PC-3 (cell line): ENCODE data around the gene ELOA. TPM values are rescaled to one million over a fixed set of nuclear protein-coding genes. Genes with fewer than 3 reads are reported as not detected.

Experiments used
- ATAC-seq: fragments of 200-7000 bp; cut with Tn5 transposase; 2 replicates; pipeline ENCODE4 v1.9.1; 2020; ENCODE audit warnings: mild to moderate bottlenecking, moderate library complexity
- BruUV-seq: library from RNA; stranded (reverse); fragments of 400-500 nt; replicated peaks from 2 replicates; lab custom pipeline; 2021; lab: Mats Ljungman, UMichigan
- CTCF ChIA-PET: fragments of 300-600 bp; sonication (Branson Sonifier 250); formaldehyde crosslinking; loops from one replicate; lab custom pipeline; 2022; ENCODE audit warnings: antibody characterized with exemption; lab: Charles Lee
- POLR2A ChIA-PET: fragments of 300-600 bp; sonication (Branson Sonifier 250); formaldehyde crosslinking; loops from one replicate; lab custom pipeline; 2022; ENCODE audit warnings: antibody characterized with exemption; ENCODE audit not compliant: unreplicated experiment; lab: Charles Lee
- DNase-seq: peaks from one replicate; pipeline ENCODE4 v3.0.0-alpha.2; 2015
- H2AFZ ChIP-seq: fragments of 300-600 bp; sonication (generic); 2 replicates; pipeline ENCODE4 v1.6.0; 2016; ENCODE audit warnings: antibody characterized with exemption, low read length
- H3F3A ChIP-seq: fragments of 300-600 bp; sonication (generic); one replicate; pipeline ENCODE4 v1.6.0; 2017; ENCODE audit warnings: antibody characterized with exemption, low read length, control low read depth, mild to moderate bottlenecking; ENCODE audit not compliant: unreplicated experiment
- H3K27ac ChIP-seq: fragments of 300-600 bp; sonication (generic); 2 replicates; pipeline ENCODE4 v1.5.1; 2016; ENCODE audit warnings: mild to moderate bottlenecking, low read length
- H3K27me3 ChIP-seq: fragments of 300-600 bp; sonication (generic); 2 replicates; pipeline ENCODE4 v1.6.1; 2016; ENCODE audit warnings: low read length, mixed read lengths
- H3K36me3 ChIP-seq: fragments of 300-600 bp; sonication (generic); 2 replicates; pipeline ENCODE4 v1.6.1; 2016; ENCODE audit warnings: low read depth, mixed run types, low read length, mixed read lengths
- H3K4me1 ChIP-seq: fragments of 300-600 bp; sonication (generic); 2 replicates; pipeline ENCODE4 v1.5.1; 2016; ENCODE audit warnings: low read length; ENCODE audit not compliant: insufficient read depth
- H3K4me2 ChIP-seq: fragments of 300-600 bp; sonication (generic); 2 replicates; pipeline ENCODE4 v1.6.0; 2016; ENCODE audit warnings: low read length
- H3K4me3 ChIP-seq: fragments of 300-600 bp; sonication (generic); 2 replicates; pipeline ENCODE4 v1.5.1; 2016; ENCODE audit warnings: mild to moderate bottlenecking, low read length, mixed read lengths
- H3K79me2 ChIP-seq: fragments of 300-600 bp; sonication (generic); 2 replicates; pipeline ENCODE4 v1.6.1; 2017; ENCODE audit warnings: low read length, mixed read lengths
- H3K9ac ChIP-seq: fragments of 300-600 bp; sonication (generic); 2 replicates; pipeline ENCODE4 v1.6.0; 2016; ENCODE audit warnings: mild to moderate bottlenecking, low read length
- H3K9me2 ChIP-seq: fragments of 300-600 bp; sonication (generic); replicated peaks from 2 replicates; pipeline ENCODE4 v1.6.1; 2016; ENCODE audit warnings: mixed run types, low read length, mixed read lengths
- H3K9me3 ChIP-seq: fragments of 300-600 bp; sonication (generic); 2 replicates; pipeline ENCODE4 v1.6.1; 2016; ENCODE audit warnings: low read length, mixed read lengths
- H4K20me1 ChIP-seq: fragments of 300-600 bp; sonication (generic); 2 replicates; pipeline ENCODE4 v1.6.1; 2016; ENCODE audit warnings: low read length, mixed read lengths
- EZH2 ChIP-seq: fragments of 300-600 bp; sonication (generic); IDR thresholded peaks from one replicate; pipeline ENCODE4 v1.6.1; 2017; ENCODE audit warnings: antibody characterized with exemption, mild to moderate bottlenecking, low read length; ENCODE audit not compliant: unreplicated experiment
- EZH2phosphoT487 ChIP-seq: fragments of 300-600 bp; sonication (generic); IDR thresholded peaks from 2 replicates; pipeline ENCODE4 v1.6.1; 2018; ENCODE audit warnings: mild to moderate bottlenecking, antibody characterized with exemption, low read length, borderline replicate concordance
- intact Hi-C: fragments of 100-400 bp; cut with micrococcal nuclease; formaldehyde crosslinking; loops from 2 replicates; pipeline ENCODE4 v1.9.0; 2023
- total RNA-seq: library from RNA; depleted of rRNA; stranded (reverse); fragments of >200 nt; gene quantifications from 2 replicates; pipeline ENCODE4 v1.2.3, GENCODE V29; 2014
- TF ChIP-seq, protein P1 (sequence below): fragments of 300-600 bp; sonication (generic); conservative IDR thresholded peaks from 2 replicates; pipeline ENCODE4 v1.5.1; 2017; ENCODE audit warnings: antibody characterized with exemption, low read depth, mild to moderate bottlenecking, low read length

Gene ELOA
- total RNA-seq, 1 experiment from 2014 or later: 50.9 TPM

DNA sequence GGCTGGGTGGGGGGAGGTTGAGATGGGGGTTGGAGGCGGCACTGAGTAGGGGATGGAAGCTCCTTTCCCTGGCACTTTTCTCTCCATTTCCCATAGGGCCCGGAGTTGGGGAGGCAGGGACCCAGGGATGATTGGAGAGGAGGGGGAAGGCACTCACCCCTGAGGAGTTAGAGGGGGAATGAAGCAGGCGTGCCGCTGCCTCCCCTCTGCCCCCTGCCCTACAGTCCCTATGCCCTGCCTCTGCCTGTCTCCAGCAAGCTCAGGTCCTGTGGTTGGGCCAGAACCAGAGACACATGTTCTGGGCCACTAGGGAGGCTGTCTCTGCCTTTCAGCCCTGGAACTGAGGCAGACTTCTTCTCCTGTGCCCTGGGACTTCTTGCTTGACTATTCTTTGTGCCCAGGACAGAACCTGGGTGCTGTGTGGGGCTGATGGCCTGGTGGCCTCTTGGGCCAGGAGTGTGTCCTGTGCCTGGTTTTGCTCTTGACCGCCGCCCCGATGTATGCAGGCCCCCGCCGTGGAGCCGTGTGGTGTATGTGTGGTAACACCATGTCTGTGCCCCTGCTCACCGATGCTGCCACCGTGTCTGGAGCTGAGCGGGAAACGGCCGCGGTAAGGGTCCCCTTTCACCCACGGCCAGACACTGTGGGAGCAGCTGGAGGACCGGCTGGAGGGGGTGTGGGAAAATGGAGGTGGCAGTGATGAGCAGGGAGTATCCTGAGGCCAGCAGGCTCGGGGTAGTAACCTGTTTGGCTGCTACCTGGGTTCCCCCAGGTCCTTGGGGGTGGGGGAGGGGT lies 49.1 kb downstream of the ELOA start:
- H3K27me3 ChIP-seq: no peaks in the 10 kb centered on the region
- POLR2A ChIA-PET: interaction anchor here (0.7 kb wide), 1 partner anchor 7 kb away, joined by 7 read pairs; no protein-coding TSS in a partner anchor
- CTCF ChIA-PET: no interaction called here
- H2AFZ ChIP-seq: no peak overlapping the region
- H3K4me2 ChIP-seq: peak overlapping the region; percentile 100
- H3K79me2 ChIP-seq: peaks cover 28% of the 10 kb centered on the region
- TF ChIP-seq EZH2: no peak
- no peak for TF ChIP-seq EZH2phosphoT487
- TF ChIP-seq, protein P1, sequence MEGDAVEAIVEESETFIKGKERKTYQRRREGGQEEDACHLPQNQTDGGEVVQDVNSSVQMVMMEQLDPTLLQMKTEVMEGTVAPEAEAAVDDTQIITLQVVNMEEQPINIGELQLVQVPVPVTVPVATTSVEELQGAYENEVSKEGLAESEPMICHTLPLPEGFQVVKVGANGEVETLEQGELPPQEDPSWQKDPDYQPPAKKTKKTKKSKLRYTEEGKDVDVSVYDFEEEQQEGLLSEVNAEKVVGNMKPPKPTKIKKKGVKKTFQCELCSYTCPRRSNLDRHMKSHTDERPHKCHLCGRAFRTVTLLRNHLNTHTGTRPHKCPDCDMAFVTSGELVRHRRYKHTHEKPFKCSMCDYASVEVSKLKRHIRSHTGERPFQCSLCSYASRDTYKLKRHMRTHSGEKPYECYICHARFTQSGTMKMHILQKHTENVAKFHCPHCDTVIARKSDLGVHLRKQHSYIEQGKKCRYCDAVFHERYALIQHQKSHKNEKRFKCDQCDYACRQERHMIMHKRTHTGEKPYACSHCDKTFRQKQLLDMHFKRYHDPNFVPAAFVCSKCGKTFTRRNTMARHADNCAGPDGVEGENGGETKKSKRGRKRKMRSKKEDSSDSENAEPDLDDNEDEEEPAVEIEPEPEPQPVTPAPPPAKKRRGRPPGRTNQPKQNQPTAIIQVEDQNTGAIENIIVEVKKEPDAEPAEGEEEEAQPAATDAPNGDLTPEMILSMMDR: no peak
- H3K9me3 ChIP-seq: no peaks in the 10 kb centered on the region
- intact Hi-C loops: no loop called here
- H3K9me2 ChIP-seq: no peaks in the 10 kb centered on the region
- H3K36me3 ChIP-seq: peaks cover 15% of the 10 kb centered on the region
- no TSS peak for BruUV-seq
- H3K9ac ChIP-seq: peak overlapping the region; percentile 90
- H3K4me1 ChIP-seq: peaks cover 24% of the 10 kb centered on the region
- no peak overlapping the region for H3K27ac ChIP-seq
- DNase-seq (no peak), ATAC-seq (no peak)
- H3K4me3 ChIP-seq: peak overlapping the region; percentile 100
- H4K20me1 ChIP-seq: no peaks in the 10 kb centered on the region
- H3F3A ChIP-seq: peaks cover 13% of the 10 kb centered on the region

DNA sequence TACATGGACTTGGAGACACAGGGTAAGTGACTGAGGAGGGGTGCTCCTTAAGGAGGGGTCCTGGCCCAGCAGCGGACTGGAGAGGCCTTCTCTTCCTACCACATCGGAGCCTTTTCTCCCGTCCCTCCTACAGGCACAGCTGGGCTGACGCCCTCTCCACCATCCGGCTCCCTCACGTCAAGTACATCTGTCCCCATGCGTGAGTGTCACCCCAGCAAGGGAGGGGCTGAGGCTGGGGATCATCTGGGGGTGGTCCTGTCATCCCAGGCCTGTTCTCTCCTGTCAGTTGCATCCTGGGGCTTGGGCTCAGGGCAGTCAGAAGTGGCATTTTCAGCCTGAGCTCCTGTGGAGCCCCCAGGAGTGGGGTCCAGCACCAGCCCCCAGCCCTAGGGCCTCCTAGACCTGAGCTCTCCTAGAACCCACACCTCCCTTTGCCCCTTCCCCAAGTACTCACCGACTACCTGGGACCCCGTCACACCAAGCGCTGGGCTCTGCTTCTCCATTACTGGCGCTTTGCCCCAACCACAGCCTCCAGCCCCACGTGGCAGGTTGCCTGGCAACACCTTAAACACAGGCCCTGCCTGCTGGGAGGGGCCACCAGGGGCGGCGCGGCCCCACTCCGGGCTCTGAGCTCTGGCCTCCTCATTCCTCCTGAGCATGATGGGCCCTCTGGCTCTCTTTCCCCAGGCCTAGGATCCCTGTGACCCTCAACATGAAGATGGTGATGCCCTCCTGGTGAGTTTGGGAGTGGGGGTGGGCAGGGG lies 49.9 kb downstream of the ELOA start:
- BruUV-seq: no TSS peak
- DNase-seq (no peak), ATAC-seq (no peak)
- no peaks in the 10 kb centered on the region for H4K20me1 ChIP-seq
- intact Hi-C loops: no loop called here
- peaks cover 13% of the 10 kb centered on the region for H3F3A ChIP-seq
- no peaks in the 10 kb centered on the region for H3K27me3 ChIP-seq
- no peak overlapping the region for H2AFZ ChIP-seq
- H3K4me2 ChIP-seq: peak overlapping the region; percentile 100
- no peak overlapping the region for H3K9ac ChIP-seq
- no peaks in the 10 kb centered on the region for H3K9me2 ChIP-seq
- H3K36me3 ChIP-seq: peaks cover 14% of the 10 kb centered on the region
- H3K79me2 ChIP-seq: peaks cover 27% of the 10 kb centered on the region
- ChIA-PET CTCF (no interaction called here), POLR2A (no interaction called here)
- H3K4me3 ChIP-seq: peak overlapping the region; percentile 100
- no peak overlapping the region for H3K27ac ChIP-seq
- H3K9me3 ChIP-seq: no peaks in the 10 kb centered on the region
- no peak for TF ChIP-seq EZH2phosphoT487
- TF ChIP-seq EZH2: no peak
- TF ChIP-seq, protein P1: no peak
- H3K4me1 ChIP-seq: peaks cover 24% of the 10 kb centered on the region
